HS-5 (cell line): ENCODE results near the gene MAPK9.

Experiments used
- DNase-seq: peaks from one replicate; pipeline ENCODE4 v3.0.0-alpha.2; 2012; ENCODE audit warnings: low read depth

MAPK9 gene

GRCh38 chr5:180204276-180204819 lies 87.5 kb downstream of the MAPK9 start:
- no peak for DNase-seq

- no peak for DNase-seq
Measured at GRCh38 chr5:180202939-180203573, 88.8 kb downstream of the MAPK9 start.

- no peak for DNase-seq
Measured at GRCh38 chr5:180201051-180201987, 90.6 kb downstream of the MAPK9 start.

- DNase-seq: no peak
Measured at GRCh38 chr5:180199390-180199789, 92.5 kb downstream of the MAPK9 start.

GRCh38 chr5:180198208-180198607 lies 93.7 kb downstream of the MAPK9 start:
- DNase-seq: no peak

GRCh38 chr5:180197016-180197702 lies 94.7 kb downstream of the MAPK9 start:
- no peak for DNase-seq

- DNase-seq: no peak
Measured at GRCh38 chr5:180194410-180195345, 97.2 kb downstream of the MAPK9 start.

- DNase-seq: no peak
Measured at GRCh38 chr5:180193749-180194375, 98.0 kb downstream of the MAPK9 start.

- DNase-seq: no peak
Measured at GRCh38 chr5:180191716-180192115, 100.2 kb downstream of the MAPK9 start.

GRCh38 chr5:180187767-180188166 lies 104.1 kb downstream of the MAPK9 start:
- no peak for DNase-seq
